HL-60 (cell line): Measurements from ENCODE around the gene TNNT2.

Experiments
- CTCF ChIP-seq: IDR thresholded peaks from one replicate; pipeline ENCODE4 v1.5.1; 2011; ENCODE audit warnings: low read length, control low read depth, inconsistent platforms; ENCODE audit not compliant: insufficient read depth
- POLR2AphosphoS5 ChIP-seq: IDR thresholded peaks from 2 replicates; pipeline ENCODE4 v1.6.1; 2012; ENCODE audit warnings: low read depth

GRCh38 chr1:201362906-201363305, 14.6 kb downstream of the TNNT2 start:
- TF ChIP-seq CTCF (no peak), POLR2AphosphoS5 (no peak)
